GM03348 (cell line): ENCODE data around the gene C11orf24.
"Not testable (repeated sequence)": the region's sequence is repeated elsewhere in the genome, so short reads cannot be mapped to it uniquely, and the experiment has no call there.

Source experiments
- DNase-seq: peaks from one replicate; pipeline ENCODE4 v3.0.0; 2012; ENCODE audit warnings: low spot score

Gene C11orf24

GRCh38 chr11:68251765-68252164, 20.0 kb downstream of the C11orf24 start:
- DNase-seq = no peak

GRCh38 chr11:68244912-68245311, 26.9 kb downstream of the C11orf24 start:
- DNase-seq = not testable (repeated sequence)

GRCh38 chr11:68243847-68244246, 27.9 kb downstream of the C11orf24 start:
- not testable (repeated sequence) for DNase-seq

- no peak for DNase-seq
Observed at GRCh38 chr11:68242616-68243015, 29.2 kb downstream of the C11orf24 start.

GRCh38 chr11:68231621-68232020, 40.2 kb downstream of the C11orf24 start:
- no peak for DNase-seq

GRCh38 chr11:68229601-68230000, 42.2 kb downstream of the C11orf24 start:
- DNase-seq = no peak

- DNase-seq = no peak
Observed at GRCh38 chr11:68226421-68226820, 45.4 kb downstream of the C11orf24 start.

- DNase-seq = no peak
Observed at GRCh38 chr11:68224606-68225005, 47.2 kb downstream of the C11orf24 start.

- no peak for DNase-seq
Observed at GRCh38 chr11:68223275-68223674, 48.5 kb downstream of the C11orf24 start.

GRCh38 chr11:68221406-68221805, 50.4 kb downstream of the C11orf24 start:
- no peak for DNase-seq

GRCh38 chr11:68216171-68216938, 55.4 kb downstream of the C11orf24 start:
- no peak for DNase-seq

GRCh38 chr11:68215524-68216170, 56.1 kb downstream of the C11orf24 start:
- no peak for DNase-seq

- DNase-seq = no peak
Observed at GRCh38 chr11:68215087-68215445, 56.7 kb downstream of the C11orf24 start.

GRCh38 chr11:68214173-68215086, 57.3 kb downstream of the C11orf24 start:
- no peak for DNase-seq

GRCh38 chr11:68213555-68214172, 58.1 kb downstream of the C11orf24 start:
- DNase-seq = peak; percentile 93

- peak; percentile 58 for DNase-seq
Observed at GRCh38 chr11:68213135-68213515, 58.6 kb downstream of the C11orf24 start, which contains the start of gene KMT5B. Gene KMT5B (minus strand): TSS chr11:68213296. CDS start chr11:68190076, 23,220 bp downstream.

- DNase-seq = peak; percentile 94
Observed at GRCh38 chr11:68212421-68213134, 59.2 kb downstream of the C11orf24 start.

- no peak for DNase-seq
Observed at GRCh38 chr11:68211546-68211945, 60.2 kb downstream of the C11orf24 start.
